NCI-H526 treated with DMSO at 0.1 percent for 48 hours (cell line): ENCODE results near the gene TRPV6.

ENCODE experiments used
- DNase-seq: peaks from one replicate; lab custom pipeline; 2025; lab: John Stamatoyannopoulos, UW

Gene TRPV6

GRCh38 chr7:142883571-142884285 is 1.8 kb downstream of the TRPV6 start:
- no peak for DNase-seq

GRCh38 chr7:142883145-142883544 is 2.4 kb downstream of the TRPV6 start:
- no peak for DNase-seq

GRCh38 chr7:142882338-142882678 is 3.2 kb downstream of the TRPV6 start:
- DNase-seq, result no peak

GRCh38 chr7:142881586-142882337 is 3.8 kb downstream of the TRPV6 start:
- DNase-seq, result no peak

GRCh38 chr7:142880876-142881505 is 4.6 kb downstream of the TRPV6 start:
- DNase-seq, result no peak

- no peak for DNase-seq
Observed at GRCh38 chr7:142879060-142879459, 6.5 kb downstream of the TRPV6 start.

GRCh38 chr7:142878315-142878714 is 7.2 kb downstream of the TRPV6 start:
- DNase-seq, result no peak

GRCh38 chr7:142876991-142877910 is 8.3 kb downstream of the TRPV6 start:
- DNase-seq, result no peak

- DNase-seq, result no peak
Observed at GRCh38 chr7:142876236-142876960, 9.1 kb downstream of the TRPV6 start.

GRCh38 chr7:142875456-142875855 is 10.1 kb downstream of the TRPV6 start:
- no peak for DNase-seq

- DNase-seq, result no peak
Observed at GRCh38 chr7:142874837-142875236, 10.7 kb downstream of the TRPV6 start.

GRCh38 chr7:142874409-142874808 is 11.1 kb downstream of the TRPV6 start:
- DNase-seq, result no peak

GRCh38 chr7:142873871-142874270 is 11.7 kb downstream of the TRPV6 start:
- DNase-seq, result no peak

- DNase-seq, result no peak
Observed at GRCh38 chr7:142873281-142873784, 12.2 kb downstream of the TRPV6 start.

- DNase-seq, result no peak
Observed at GRCh38 chr7:142872106-142872675, 13.4 kb downstream of the TRPV6 start.

- DNase-seq, result no peak
Observed at GRCh38 chr7:142871260-142872105, 14.1 kb downstream of the TRPV6 start.

GRCh38 chr7:142870566-142871259 is 14.8 kb downstream of the TRPV6 start:
- DNase-seq, result no peak

- no peak for DNase-seq
Observed at GRCh38 chr7:142870147-142870559, 15.4 kb downstream of the TRPV6 start.

GRCh38 chr7:142869434-142869833 is 16.1 kb downstream of the TRPV6 start:
- no peak for DNase-seq
